ENCODE results near the gene HTR2C.
"Not testable (repeated sequence)": the region's sequence is repeated elsewhere in the genome, so short reads cannot be mapped to it uniquely, and the experiment has no call there.

Gene HTR2C

DNA sequence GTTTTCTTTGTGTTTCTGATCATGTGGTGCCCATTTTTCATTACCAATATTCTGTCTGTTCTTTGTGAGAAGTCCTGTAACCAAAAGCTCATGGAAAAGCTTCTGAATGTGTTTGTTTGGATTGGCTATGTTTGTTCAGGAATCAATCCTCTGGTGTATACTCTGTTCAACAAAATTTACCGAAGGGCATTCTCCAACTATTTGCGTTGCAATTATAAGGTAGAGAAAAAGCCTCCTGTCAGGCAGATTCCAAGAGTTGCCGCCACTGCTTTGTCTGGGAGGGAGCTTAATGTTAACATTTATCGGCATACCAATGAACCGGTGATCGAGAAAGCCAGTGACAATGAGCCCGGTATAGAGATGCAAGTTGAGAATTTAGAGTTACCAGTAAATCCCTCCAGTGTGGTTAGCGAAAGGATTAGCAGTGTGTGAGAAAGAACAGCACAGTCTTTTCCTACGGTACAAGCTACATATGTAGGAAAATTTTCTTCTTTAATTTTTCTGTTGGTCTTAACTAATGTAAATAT lies 323.2 kb downstream of the HTR2C start:
- Histone ChIP-seq H3K27me3 (ENCODE audit: control insufficient read depth, insufficient read depth, low read length) (no peaks in the 10 kb centered on the region), H3K4me1 (ENCODE audit: control insufficient read depth, insufficient read depth, low read length) (no peaks in the 10 kb centered on the region), H3K36me3 (ENCODE audit: control insufficient read depth, insufficient read depth, low read length) (no peaks in the 10 kb centered on the region), H3K9ac (ENCODE audit: low read length) (no peak overlapping the region), H3K4me3 (ENCODE audit: low read length) (no peak overlapping the region), H3K9me3 (ENCODE audit: control insufficient read depth, low read length) (no peaks in the 10 kb centered on the region)

DNA sequence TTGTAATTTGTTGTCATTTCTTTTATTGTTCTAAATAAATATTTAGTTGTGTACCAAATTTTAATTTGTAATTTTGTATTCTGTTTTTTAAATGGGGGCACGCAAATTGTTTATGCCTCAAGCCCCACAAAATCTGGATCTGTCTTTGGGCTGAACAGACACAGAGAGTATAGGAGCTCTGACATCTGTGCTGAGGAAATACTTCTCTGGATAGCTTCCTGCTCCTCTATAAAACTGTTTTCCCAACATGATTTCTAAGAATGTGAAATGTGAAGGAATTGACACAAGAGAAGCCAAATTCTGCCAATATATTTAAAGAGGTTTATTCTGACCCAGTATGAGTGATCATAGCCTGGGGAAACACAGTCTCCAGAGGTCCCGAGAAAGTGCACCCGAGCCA lies 340.5 kb downstream of the HTR2C start:
- Histone ChIP-seq H3K4me3 (ENCODE audit: low read length) (no peak overlapping the region), H3K9me3 (ENCODE audit: control insufficient read depth, low read length) (no peaks in the 10 kb centered on the region), H3K4me1 (ENCODE audit: control insufficient read depth, insufficient read depth, low read length) (no peaks in the 10 kb centered on the region), H3K27me3 (ENCODE audit: control insufficient read depth, insufficient read depth, low read length) (no peaks in the 10 kb centered on the region), H3K36me3 (ENCODE audit: control insufficient read depth, insufficient read depth, low read length) (no peaks in the 10 kb centered on the region), H3K9ac (ENCODE audit: low read length) (no peak overlapping the region)

DNA sequence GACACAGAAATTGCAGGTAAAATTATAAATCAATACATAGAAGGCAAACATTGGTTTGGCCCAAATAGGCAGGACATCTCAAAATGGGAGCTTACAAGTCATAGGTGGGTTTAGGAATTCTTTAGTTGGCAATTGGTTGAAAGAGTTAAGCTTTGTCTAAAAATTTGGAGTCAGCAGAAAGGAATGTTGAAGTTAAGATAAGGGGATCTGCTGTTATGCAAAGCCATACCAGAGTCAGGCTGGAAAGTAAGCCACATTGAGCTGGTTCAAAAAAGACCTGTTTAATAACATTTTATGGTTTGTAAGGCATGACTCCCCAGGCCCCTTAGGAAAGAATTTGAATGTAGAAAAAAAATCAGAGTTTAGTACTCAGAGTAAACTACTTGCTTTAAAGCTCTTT lies 341.0 kb downstream of the HTR2C start:
- no peaks in the 10 kb centered on the region for H3K4me1 ChIP-seq (ENCODE audit: control insufficient read depth, insufficient read depth, low read length)
- no peaks in the 10 kb centered on the region for H3K36me3 ChIP-seq (ENCODE audit: control insufficient read depth, insufficient read depth, low read length)
- no peaks in the 10 kb centered on the region for H3K9me3 ChIP-seq (ENCODE audit: control insufficient read depth, low read length)
- H3K27me3 ChIP-seq (ENCODE audit: control insufficient read depth, insufficient read depth, low read length), result no peaks in the 10 kb centered on the region
- H3K9ac ChIP-seq (ENCODE audit: low read length), result no peak overlapping the region
- no peak overlapping the region for H3K4me3 ChIP-seq (ENCODE audit: low read length)

DNA sequence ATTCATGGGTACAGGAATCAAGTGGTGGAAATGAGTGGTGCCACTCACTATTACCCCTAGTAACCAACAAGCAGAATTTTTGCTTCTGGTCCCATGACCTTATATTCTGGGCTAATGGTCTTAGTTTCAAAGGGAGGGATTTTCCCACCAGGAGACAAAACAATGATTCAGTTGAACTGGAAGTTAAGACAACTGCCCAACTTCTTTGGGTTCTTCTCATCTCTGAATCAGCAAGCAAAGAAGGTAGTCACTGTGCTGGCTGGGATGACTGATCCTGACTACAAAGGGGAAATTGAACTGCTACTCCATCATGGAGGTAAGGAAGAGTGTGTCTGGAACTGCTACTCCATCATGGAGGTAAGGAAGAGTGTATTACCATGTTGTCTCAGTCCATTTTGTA lies 346.3 kb downstream of the HTR2C start:
- Histone ChIP-seq H3K4me1 (ENCODE audit: control insufficient read depth, insufficient read depth, low read length) (no peaks in the 10 kb centered on the region), H3K9ac (ENCODE audit: low read length) (no peak overlapping the region), H3K27me3 (ENCODE audit: control insufficient read depth, insufficient read depth, low read length) (no peaks in the 10 kb centered on the region), H3K36me3 (ENCODE audit: control insufficient read depth, insufficient read depth, low read length) (no peaks in the 10 kb centered on the region), H3K9me3 (ENCODE audit: control insufficient read depth, low read length) (no peaks in the 10 kb centered on the region), H3K4me3 (ENCODE audit: low read length) (no peak overlapping the region)

DNA sequence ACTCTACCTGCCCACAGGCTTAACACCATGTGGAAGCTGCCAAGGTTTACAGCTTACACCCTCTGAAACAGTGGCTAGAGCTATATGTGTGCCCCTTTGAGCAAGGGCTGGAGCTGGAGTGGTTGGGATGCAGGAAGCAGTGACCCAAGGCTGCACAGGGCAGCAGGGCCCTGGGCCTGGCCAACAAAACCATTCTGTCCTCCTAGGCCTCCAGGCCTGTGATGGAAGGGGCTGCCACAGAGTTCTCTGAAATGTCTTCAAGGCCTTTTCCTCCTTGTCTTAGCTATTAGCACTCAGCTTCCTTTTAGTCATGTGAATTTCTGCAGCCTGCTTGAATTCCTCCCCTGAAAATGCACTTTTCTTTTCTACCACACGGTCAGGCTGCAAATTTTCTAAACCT lies 348.7 kb downstream of the HTR2C start:
- H3K9me3 ChIP-seq (ENCODE audit: control insufficient read depth, low read length), result no peaks in the 10 kb centered on the region
- no peaks in the 10 kb centered on the region for H3K4me1 ChIP-seq (ENCODE audit: control insufficient read depth, insufficient read depth, low read length)
- H3K36me3 ChIP-seq (ENCODE audit: control insufficient read depth, insufficient read depth, low read length), result no peaks in the 10 kb centered on the region
- H3K4me3 ChIP-seq (ENCODE audit: low read length), result no peak overlapping the region
- H3K9ac ChIP-seq (ENCODE audit: low read length), result no peak overlapping the region
- no peaks in the 10 kb centered on the region for H3K27me3 ChIP-seq (ENCODE audit: control insufficient read depth, insufficient read depth, low read length)

DNA sequence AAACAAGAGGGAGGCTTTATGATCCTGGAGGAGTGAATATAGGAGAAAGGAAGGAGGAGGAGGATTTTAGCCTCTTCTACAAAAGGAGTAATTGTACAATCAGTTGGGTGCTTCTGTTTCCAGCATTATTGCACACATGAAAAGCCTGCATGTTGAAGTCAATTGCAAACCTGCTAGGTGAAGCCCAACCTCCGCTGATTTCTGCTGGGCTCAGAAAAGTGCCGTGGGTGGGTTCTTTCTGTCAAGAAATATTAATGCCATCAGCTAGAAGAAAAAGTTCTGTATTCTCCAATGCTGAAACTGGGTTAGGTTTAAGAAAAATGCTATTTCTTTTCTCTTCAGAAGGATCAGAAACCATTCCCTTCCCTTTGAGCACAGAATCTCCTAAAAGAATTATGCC lies 349.4 kb downstream of the HTR2C start:
- H3K4me3 ChIP-seq (ENCODE audit: low read length); H3K4me1 ChIP-seq (ENCODE audit: control insufficient read depth, insufficient read depth, low read length); H3K9me3 ChIP-seq (ENCODE audit: control insufficient read depth, low read length); H3K9ac ChIP-seq (ENCODE audit: low read length); H3K36me3 ChIP-seq (ENCODE audit: control insufficient read depth, insufficient read depth, low read length); H3K27me3 ChIP-seq (ENCODE audit: control insufficient read depth, insufficient read depth, low read length): not testable (repeated sequence)

DNA sequence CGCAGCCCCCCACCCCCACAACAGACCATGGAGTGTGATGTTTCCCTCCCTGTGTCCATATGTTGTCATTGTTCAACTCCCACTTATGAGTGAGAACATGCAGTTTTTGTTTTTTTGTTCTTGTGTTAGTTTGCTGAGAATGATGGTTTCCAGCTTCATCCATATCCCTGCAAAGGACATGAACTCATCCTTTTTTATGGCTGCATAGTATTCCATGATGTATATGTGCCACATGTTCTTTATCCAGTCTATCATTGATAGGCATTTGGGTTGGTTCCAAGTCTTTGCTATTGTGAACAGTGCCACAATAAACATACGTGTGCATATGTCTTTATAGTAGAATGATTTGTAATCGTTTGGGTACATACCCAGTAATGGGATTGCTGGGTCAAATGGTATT lies 353.2 kb downstream of the HTR2C start:
- H3K36me3 ChIP-seq (ENCODE audit: control insufficient read depth, insufficient read depth, low read length); H3K4me3 ChIP-seq (ENCODE audit: low read length); H3K9ac ChIP-seq (ENCODE audit: low read length); H3K27me3 ChIP-seq (ENCODE audit: control insufficient read depth, insufficient read depth, low read length); H3K4me1 ChIP-seq (ENCODE audit: control insufficient read depth, insufficient read depth, low read length); H3K9me3 ChIP-seq (ENCODE audit: control insufficient read depth, low read length): not testable (repeated sequence)

DNA sequence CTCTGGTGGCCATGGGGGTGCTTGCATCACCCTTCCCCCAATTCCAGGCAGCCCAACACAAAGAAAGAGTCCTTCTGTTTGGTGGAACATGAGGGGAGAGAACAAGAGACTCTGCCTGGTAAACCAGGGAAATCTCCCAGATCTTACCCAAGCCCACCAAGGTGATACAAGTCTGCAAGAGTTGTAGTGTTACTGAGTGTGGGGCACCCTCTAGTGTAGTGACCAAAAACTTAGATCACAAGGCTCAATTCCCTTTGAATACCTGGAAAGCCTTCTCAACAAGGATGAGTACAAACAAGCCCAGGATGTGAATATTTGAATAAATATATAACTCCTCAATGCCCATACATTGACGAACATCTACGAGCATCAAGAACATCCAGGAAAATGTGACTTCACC lies 368.8 kb downstream of the HTR2C start:
- no peaks in the 10 kb centered on the region for H3K9me3 ChIP-seq (ENCODE audit: control insufficient read depth, low read length)
- no peak overlapping the region for H3K4me3 ChIP-seq (ENCODE audit: low read length)
- no peak overlapping the region for H3K9ac ChIP-seq (ENCODE audit: low read length)
- H3K27me3 ChIP-seq (ENCODE audit: control insufficient read depth, insufficient read depth, low read length), result no peaks in the 10 kb centered on the region
- H3K4me1 ChIP-seq (ENCODE audit: control insufficient read depth, insufficient read depth, low read length), result no peaks in the 10 kb centered on the region
- H3K36me3 ChIP-seq (ENCODE audit: control insufficient read depth, insufficient read depth, low read length), result no peaks in the 10 kb centered on the region
